Activated T-cell treated with anti-CD3 and anti-CD28 coated beads for 24 hours (primary cell): ENCODE measurements around the gene GALK2.
"Not testable (repeated sequence)": the region's sequence is repeated elsewhere in the genome, so short reads cannot be mapped to it uniquely, and the experiment has no call there.

Source experiments
- DNase-seq: peaks from one replicate; pipeline ENCODE4 v3.0.0-alpha.2; 2020; ENCODE audit warnings: low read depth

Gene GALK2

DNA sequence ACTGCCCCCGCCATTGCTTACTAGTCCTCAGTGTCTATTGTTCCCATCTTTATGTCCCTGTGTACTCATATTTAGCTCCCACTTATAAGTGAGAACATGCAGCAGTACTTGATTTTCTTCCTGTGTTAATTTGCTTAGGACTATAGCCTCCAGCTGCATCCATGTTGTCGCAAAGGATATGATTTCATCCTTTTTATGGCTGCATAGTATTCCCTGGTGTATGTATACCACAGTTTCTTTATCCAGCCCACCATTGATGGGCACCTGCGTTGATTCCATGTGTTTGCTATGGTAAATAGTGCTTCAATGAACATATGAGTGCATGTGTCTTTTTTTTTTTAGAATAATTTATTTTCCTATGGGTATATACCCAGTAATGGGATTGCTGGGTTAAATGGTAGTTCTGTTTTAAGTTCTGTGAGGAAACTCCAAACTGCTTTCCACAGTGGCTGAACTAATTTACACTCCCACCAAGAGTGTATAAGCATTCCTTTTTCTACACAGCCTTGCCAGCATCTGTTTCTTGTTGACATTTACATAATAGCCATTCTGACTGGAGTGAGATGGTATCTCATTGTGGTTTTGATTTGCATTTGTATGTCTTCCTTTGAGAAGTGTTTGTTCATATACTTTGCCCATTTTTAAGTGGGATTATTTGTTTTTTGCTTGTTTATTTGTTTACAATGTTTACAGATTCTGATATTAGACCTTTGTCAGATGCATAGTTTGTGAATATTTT lies 53.7 kb downstream of the GALK2 start:
- no peak for DNase-seq

DNA sequence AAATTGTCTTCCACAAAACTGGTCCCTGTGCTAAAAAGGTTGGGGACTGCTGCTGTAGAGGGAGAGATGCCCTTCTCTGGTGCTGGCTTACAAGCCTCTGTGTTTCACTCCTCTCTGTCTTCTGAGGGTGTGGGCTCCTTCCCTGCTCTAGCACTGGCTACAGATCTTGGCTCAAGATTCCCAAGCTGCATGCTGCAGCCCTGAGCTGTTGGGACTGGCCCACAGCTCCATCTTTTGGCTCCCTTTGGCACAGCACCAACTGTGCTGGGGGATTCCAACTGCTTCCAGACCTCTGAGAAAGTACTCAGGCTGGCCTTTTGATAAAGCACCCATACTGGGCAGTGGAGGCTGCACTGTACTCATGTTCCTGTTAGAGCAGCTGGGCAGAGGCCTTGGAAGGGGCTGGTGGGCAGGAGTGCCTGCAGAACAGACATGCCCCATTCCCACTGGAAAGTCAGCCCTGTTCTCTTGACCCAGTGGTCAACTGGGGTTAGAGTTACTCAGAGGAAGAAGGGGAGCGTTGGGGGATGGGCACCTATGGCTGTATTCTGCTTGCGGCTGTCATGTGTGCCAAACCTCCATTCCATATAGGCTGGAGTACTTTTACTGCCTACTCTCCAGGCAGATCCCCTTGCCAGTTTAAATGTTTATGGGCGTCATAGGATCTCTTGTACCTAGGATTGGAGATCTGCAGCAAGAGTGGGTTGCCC lies 55.7 kb downstream of the GALK2 start:
- no peak for DNase-seq

DNA sequence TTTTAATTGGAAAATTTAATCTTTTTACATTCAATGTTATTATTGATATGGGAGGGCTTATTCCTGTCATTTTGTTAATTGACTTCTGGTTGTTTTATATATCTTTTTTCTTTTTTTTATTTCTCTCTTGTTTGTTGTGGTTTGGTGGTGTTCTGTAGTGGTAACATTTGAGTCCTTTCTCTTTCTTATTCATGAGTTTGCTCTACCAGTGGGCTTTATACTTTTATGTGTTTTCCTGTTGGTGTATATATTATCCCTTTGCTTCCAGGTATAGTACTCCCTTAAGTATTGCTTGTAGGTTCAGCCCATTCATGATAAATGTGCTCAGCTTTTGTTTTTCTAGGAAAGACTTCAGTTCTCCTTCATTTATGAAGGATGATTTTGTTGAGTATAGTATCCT lies 57.6 kb downstream of the GALK2 start:
- no peak for DNase-seq

DNA sequence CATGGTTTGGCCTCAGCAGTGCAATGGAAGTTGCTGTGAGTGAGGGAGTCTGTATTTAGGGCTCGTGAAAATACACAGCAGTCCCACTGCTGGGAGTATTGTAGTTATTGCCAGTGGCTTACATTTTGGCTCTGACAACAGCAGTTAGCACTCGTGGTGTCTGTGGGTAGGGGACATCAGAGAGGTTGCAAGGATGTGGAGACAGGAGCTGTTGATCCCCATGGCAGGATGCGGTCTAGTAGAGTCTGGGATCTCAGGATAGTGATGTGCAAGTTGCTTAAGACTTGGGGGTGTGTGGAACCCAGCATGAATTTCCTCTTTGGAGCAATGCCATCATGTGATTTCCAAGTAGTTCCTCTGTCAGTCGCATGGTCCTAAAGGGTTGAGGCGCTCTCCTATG lies 59.9 kb downstream of the GALK2 start:
- DNase-seq: no peak

DNA sequence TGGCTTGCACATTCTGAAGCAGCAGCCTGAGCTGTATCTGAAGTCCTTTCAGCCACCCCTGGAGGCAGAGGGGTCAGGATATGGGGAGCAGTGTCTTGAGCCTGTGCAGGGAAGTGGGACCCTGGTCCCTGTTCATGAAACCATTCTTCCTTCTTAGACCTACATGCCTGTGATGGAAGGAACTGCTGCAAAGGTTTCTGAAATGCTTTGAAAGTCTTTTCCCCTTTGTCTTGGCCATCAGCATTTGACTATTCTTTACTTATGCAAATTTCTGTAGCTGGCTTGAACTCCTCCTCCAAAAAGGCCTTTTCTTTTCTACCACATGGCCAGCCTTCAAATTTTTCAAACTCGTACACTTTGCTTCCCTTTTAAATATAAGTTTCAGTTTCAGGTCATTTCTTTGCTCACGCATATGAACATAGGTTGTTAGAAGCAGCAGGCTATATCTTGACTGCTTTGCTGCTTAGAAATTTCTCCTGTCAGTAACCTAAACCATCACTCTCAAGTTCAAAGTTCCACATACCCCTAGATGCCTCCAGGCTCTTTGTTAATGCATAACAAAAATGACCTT lies 62.3 kb downstream of the GALK2 start:
- no peak for DNase-seq

DNA sequence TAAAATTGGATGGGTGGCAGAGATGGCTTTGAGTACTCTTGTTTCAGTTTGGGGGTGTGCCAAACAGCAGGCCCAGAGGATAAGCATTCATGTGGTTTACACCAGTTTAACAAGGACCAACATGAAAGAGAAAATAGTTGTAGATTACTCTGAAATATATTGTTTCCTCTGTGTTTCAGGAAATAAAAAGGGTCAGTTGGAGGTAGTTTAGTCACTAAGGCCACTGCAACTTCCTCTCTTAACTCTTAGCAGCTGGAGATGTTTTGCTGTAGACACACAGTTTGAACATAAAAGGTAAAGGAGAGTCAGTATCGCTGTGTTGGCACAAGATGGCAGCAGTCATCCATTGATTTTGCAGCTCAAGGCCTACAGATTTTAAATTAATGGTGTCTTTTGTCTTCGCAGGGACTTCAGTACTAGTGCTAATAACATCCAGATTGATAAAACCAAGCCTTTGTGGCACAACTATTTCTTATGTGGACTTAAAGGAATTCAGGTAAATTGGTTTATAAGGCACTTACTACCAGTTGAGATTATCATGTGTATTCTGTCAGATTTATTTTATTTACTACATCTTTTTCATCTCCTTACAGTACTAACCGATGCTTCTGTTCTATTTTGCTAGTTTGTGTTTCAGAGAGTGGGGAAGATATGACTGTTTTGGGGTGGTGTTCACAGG lies 65.5 kb downstream of the GALK2 start:
- peak; percentile 20 for DNase-seq

DNA sequence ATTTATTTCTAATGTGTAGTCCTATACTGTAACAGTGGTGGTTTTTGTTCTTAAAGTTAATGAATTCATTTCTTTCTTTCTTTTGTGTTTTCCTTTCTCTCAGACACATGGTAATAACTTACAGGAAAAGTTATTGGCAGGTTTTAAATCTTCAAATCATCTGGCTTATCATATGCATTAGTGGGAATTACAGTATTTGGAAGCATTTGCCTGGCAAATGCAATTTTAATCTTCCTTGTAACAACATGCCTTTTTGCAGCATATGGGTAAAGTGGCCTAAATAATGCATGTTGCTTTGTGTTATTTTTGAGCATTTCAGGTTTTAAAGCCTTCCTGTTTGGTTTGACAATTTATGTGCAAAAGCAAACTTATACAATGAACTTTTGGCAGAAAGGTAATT lies 66.8 kb downstream of the GALK2 start:
- no peak for DNase-seq

DNA sequence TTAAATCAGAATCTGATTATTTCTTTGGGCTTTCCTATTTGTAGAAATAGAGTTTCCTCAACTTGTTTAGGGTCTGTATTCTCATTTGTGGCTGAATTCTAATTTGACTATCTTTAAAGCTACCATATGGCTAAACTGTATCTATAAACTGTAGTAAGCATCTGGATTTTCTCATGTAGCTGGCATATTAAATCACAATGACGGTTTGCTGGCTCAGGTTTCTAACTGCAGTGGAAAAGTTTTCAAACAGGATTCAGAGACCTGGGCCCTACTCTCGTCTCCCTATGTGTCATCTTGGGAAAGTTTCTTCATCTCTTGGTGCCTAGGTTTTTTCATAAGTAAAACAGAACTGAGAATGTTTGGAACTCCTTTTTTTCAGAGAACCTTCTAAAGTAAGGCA lies 68.3 kb downstream of the GALK2 start:
- no peak for DNase-seq

DNA sequence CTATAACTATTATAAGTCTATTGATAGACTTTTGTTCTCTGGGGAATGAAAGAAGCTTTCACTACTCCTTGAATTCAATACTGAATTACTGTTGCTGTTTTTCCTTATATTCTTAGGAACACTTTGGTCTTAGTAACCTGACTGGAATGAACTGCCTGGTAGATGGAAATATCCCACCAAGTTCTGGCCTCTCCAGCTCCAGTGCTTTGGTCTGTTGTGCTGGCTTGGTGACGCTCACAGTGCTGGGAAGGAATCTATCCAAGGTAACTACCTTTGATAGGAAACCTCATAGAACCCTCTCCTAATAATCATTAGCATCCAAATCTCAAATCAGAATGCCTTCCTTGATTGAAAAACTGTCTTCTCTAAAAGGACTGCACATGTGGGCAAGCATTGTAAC lies 69.1 kb downstream of the GALK2 start:
- no peak for DNase-seq

DNA sequence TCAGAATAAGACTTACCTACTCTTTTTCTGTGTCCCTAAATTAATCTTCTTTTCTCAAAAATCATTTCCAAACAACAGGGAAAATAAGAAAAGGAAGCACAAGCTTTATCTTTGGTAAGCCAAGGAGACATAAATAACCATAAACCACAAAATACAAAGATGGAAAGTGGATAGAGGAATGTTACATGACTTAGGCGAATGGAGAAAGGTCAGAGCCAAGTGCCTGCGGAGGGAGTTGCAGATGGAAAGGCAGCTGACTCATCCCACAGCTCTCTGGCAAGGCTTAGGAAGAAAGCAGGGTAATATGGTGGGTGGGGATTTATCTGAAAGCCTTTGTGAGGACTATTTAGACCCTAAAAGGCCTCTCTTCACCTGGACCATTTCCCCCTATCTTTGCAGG lies 72.8 kb downstream of the GALK2 start:
- DNase-seq: no peak

DNA sequence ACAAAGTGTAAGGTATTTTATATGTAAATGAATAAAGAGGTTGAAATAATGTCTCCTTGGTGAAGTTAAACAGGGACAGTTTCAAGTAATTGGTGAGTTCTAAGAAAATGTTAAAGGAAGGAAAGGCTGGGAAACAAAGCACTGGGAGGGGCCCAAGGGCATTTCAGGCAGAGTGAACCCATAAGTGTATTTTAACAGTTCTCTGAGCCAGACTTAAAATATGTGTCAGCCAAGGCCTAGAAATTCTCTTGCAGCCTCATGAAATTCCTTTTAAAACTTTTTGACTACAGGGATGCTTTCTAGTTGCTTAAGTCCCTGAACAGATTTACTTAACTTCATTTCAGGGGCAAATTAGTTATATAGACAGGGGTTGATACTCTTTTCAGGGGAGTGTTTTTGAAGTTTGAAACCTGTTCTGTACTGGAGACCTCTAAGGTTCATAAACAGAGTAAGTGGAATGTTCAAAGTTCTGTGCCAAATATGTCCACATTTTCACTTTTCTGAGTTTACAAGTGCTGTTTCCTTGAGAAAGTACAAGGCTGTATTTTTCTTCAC lies 77.6 kb downstream of the GALK2 start:
- DNase-seq: no peak

DNA sequence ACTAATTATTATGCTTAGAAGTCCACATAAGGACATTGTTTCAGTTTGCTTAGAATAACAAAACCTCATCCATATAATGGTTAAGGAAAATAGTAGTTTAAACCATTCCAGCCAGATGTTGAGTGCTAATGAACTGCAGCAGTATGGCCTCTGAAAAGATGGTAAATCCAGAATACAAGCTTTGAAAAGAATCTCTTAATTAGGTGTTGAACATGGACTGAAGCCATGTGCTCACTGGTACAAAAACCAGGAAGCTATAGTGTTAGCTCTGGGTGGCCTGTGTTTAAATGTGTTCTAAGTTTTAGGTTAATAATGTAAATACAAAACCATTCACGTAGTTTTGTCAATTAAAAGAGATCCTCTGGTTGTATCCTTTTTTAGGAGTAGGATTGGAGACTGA lies 78.2 kb downstream of the GALK2 start:
- no peak for DNase-seq

DNA sequence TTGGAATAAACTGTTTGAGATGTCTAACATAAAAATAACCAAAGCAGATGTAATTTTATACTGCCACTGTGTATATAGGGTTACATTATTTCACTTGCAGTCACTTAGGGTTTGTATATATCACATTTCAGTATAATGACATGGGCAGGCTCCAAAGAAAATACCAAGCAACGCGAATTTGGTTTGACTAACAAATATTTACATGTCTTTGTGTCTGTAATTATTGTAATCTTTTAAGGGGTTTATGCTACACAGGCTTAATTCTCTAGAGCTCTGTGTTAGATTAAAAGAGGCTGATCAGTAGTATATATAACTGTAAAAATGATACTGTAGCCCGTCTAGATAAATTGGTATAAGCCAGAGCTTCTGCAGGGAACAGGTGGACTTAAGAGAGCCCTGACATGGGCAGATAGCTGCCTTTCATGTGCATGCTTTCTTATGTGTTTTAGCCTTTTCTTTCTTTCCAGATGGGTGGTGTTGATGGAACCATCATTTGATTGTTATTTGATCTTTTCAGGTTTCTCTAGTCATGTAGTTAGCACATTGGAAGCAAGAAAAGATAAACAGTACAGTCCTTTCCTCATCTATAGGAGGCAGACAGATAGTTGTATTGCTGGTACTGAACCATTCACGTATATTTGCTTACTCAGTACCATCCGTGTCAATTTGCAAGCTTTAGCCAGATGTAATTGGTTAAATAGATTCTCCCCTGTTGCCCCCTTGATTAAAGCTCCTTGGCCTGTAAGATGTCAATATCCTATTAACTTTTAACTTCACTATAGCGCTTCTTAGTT lies 86.1 kb downstream of the GALK2 start:
- no peak for DNase-seq

DNA sequence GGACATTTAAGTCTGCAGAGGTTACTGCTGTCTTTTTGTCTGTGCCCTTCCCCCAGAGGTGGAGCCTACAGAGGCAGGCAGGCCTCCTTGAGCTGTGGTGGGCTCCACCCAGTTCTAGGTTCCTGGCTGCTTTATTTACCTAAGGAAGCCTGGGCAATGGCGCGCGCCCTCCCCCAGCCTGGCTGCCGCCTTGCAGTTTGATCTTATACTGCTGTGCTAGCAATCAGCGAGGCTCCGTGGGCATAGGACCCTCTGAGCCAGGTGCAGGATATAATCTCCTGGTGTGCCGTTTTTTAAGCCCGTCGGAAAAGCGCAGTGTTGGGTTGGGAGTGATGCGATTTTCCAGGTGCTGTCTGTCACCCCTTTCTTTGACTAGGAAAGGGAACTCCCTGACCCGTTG lies 95.1 kb downstream of the GALK2 start:
- DNase-seq: not testable (repeated sequence)

DNA sequence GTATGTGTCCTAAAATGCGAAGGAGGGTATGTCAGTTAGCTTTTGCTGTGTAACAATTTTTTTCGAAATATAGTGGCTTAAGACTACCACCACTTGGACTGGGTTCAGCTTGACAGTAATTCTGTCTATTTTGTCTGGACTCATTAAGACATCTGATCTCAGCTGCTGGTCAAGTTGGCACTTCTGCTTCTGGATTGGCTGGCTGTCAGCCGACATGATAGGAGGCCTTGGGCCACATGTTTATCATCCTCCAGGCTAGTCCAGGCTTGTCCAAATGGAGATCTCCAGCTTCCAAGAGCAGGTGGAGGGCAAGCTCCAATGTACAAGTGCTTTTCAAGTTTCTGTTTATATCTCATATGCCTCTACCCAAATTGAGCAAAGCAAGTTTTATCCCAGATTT lies 95.9 kb downstream of the GALK2 start:
- no peak for DNase-seq

DNA sequence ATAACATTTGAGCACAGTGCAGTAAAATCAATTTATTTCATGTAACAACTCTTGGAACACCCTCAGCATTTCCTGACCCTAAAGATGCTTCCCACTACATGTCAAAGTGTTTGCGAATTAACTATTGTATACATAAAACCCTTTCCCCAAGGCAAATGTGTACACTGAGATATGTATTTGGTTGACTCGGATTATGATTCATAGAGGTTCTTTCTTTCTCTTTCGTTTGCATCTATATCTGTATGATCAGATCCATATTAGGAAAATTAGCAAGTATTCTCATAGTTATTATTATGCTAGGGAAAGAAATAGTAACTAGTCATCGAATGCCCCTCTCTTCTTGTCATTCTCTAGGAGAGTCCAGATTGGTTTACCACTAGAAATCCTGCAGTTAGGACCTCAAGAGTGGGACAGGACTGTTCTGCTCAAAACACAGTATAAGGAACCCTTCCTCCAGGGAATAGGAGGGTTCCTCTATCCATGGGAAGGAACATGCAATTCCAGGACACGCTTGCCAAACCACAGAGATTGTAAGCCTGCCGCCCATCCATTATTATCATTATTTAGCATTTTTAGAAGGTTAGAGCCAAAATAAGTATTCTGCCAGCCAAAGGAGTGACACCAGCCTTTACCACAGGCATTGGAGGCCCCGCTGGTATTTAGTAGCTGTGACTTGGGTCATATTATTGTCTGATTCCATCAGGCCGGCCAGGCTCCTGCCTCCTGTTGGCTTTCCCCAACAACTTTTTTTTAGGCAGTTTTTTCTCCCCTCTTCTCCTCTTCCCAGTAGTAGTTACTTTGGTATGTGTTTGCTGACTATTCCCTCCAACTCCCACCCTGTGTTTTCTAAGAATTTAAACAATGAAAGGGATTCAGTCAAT lies 100.7 kb downstream of the GALK2 start:
- no peak for DNase-seq

DNA sequence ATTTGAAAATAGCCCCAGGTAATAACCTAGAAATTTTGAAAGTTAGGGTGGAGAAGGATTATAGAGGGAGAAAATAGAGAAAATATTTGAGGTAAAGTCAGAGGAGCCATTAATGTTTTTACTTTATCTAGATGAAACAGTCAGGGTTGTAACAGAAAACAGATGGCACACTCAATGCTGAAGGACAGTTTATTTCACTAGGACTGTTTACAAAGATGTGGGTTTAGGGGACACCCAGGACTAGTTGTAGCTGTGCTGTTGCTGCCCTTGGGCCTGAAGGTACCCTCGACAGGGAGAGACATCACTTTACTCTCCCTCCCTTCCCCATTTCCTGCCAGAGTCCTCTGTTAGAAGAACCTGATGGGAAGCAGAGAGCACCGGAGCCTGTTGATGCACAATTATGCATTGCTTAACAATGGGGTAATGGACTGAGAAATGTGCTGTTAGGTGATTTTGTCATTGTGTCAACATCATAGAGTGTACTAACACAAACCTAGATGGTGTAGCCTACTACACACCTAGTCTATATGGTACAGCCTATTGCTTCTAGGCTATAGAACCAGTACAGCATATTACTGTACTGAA lies 103.8 kb downstream of the GALK2 start:
- DNase-seq: no peak

DNA sequence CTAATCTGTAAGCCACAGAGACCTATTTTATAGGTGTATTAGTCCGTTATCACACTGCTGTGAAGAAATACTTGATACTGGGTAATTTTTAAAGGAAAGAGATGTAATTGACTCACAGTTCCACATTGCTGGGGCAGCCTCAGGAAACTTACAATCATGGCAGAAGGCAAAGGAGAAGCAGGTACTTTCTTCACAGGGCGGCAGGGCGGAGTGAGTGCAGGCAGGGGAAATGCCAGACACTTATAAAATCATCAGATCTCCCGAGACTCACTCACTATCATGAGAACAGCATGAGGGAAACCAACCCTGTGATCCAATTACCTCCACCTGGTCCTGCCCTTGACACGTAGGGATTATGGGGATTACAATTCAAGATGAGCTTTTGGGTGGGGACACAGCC lies 108.7 kb downstream of the GALK2 start:
- DNase-seq: no peak

DNA sequence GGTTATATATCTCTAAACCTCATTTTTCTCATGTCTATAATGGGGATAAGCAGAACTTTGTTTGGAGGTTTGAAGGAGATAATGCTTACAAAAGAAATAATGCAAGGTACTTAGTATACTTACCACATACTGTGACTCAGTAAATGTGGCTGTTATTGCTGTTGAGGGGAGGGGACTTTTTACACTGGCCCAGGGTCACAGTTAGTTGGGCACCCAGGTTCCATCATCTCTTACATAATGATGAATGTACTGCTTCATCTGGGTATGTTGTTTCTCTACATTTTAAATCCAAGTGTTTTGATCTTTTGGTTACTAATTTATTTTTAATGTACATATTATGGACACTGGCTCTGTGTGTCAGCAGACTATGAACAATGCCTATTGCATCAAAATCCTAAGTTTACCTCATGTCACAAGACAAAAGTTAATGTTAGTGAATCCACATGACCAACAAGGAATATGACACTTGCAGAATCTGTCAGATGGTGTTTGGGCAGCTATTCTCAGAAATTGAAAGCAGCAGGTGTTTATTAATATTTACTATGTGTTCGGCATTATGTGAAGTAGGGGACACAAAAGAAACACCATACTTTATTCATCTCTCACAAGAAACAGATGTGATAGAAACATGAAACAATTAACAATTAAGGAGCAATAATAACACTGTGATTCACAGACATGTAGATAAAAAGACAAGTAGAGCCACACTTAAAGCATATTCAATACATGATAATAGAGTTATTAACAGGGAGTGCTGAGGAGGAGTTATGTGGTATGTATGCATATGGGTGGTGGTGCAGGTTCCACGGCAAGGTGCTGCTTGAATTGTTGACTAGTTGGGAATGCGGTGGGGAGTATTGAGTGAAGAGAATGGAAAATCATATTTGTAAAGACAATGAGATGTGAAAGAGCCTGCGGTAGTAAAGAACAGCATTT lies 109.7 kb downstream of the GALK2 start:
- DNase-seq: no peak
